Measurements from ENCODE around the gene CRTC2.

- TF ChIP-seq, protein P1, sequence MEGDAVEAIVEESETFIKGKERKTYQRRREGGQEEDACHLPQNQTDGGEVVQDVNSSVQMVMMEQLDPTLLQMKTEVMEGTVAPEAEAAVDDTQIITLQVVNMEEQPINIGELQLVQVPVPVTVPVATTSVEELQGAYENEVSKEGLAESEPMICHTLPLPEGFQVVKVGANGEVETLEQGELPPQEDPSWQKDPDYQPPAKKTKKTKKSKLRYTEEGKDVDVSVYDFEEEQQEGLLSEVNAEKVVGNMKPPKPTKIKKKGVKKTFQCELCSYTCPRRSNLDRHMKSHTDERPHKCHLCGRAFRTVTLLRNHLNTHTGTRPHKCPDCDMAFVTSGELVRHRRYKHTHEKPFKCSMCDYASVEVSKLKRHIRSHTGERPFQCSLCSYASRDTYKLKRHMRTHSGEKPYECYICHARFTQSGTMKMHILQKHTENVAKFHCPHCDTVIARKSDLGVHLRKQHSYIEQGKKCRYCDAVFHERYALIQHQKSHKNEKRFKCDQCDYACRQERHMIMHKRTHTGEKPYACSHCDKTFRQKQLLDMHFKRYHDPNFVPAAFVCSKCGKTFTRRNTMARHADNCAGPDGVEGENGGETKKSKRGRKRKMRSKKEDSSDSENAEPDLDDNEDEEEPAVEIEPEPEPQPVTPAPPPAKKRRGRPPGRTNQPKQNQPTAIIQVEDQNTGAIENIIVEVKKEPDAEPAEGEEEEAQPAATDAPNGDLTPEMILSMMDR (IDR thresholded peaks at IDR 0.05; ENCODE audit: insufficient read depth, low read length): no peak
- TF ChIP-seq POLR2AphosphoS5 (IDR thresholded peaks at IDR 0.05; ENCODE audit: low read depth): no peak
- TF ChIP-seq SPI1 (IDR thresholded peaks at IDR 0.05; ENCODE audit: borderline replicate concordance, low read depth): no peak
- no peak for TF ChIP-seq REST (IDR thresholded peaks at IDR 0.05; ENCODE audit: insufficient replicate concordance, low read depth)
Observed at GRCh38 chr1:153907134-153907533, 51.3 kb downstream of the CRTC2 start.
